ENCODE data around the gene TBCC. TPM values are rescaled to one million over a fixed set of nuclear protein-coding genes. Genes with fewer than 3 reads are reported as not detected.

Gene TBCC
- total RNA-seq, 6 experiments from 2014 or later, result 20.6 to 25.2 (median 22.5) TPM

GRCh38 chr6:42698217-42698616 lies 47.7 kb downstream of the TBCC start:
- Mint-ChIP-seq H3K27ac (no peak overlapping the region), H3K36me3 (ENCODE audit: low read depth) (peaks cover 21% of the 10 kb centered on the region; the same call in 1 of the 2 replicates), H3K27me3 (ENCODE audit: insufficient read depth) (no peaks in the 10 kb centered on the region; the same call in 1 of the 2 replicates), H3K4me3 (no peak overlapping the region), H3K4me1 (ENCODE audit: low read depth) (peaks cover 60% of the 10 kb centered on the region), H3K9me3 (no peaks in the 10 kb centered on the region)
- no peak for DNase-seq
- TF ChIP-seq CTCF (IDR thresholded peaks at IDR 0.05), result no peak

- H3K4me1 Mint-ChIP-seq (ENCODE audit: low read depth), result peaks cover 67% of the 10 kb centered on the region
- peak overlapping the region; percentile 75 for H3K27ac Mint-ChIP-seq
- H3K36me3 Mint-ChIP-seq (ENCODE audit: low read depth), result peaks cover 26% of the 10 kb centered on the region
- no peaks in the 10 kb centered on the region for H3K9me3 Mint-ChIP-seq
- no peak overlapping the region for H3K4me3 Mint-ChIP-seq
- H3K27me3 Mint-ChIP-seq (ENCODE audit: insufficient read depth), result no peaks in the 10 kb centered on the region; the same call in 1 of the 2 replicates
- no peak for TF ChIP-seq CTCF (IDR thresholded peaks at IDR 0.05)
- DNase-seq, result no peak
Measured at GRCh38 chr6:42697268-42697655, 48.6 kb downstream of the TBCC start.

- peaks cover 67% of the 10 kb centered on the region for H3K4me1 Mint-ChIP-seq (ENCODE audit: low read depth)
- peaks cover 26% of the 10 kb centered on the region for H3K36me3 Mint-ChIP-seq (ENCODE audit: low read depth)
- TF ChIP-seq CTCF (IDR thresholded peaks at IDR 0.05), result no peak
- no peaks in the 10 kb centered on the region; the same call in 1 of the 2 replicates for H3K27me3 Mint-ChIP-seq (ENCODE audit: insufficient read depth)
- H3K27ac Mint-ChIP-seq, result peak overlapping the region; percentile 75
- H3K4me3 Mint-ChIP-seq, result peak overlapping the region; percentile 10
- peak; percentile 67 for DNase-seq
- no peaks in the 10 kb centered on the region for H3K9me3 Mint-ChIP-seq
Measured at GRCh38 chr6:42696526-42697267, 49.2 kb downstream of the TBCC start.

- Mint-ChIP-seq H3K27ac (peak overlapping the region; percentile 78), H3K27me3 (ENCODE audit: insufficient read depth) (no peaks in the 10 kb centered on the region; the same call in 1 of the 2 replicates)
- no peak for TF ChIP-seq CTCF (IDR thresholded peaks at IDR 0.05)
Measured at GRCh38 chr6:42694586-42694985, 51.3 kb downstream of the TBCC start.

More at GRCh38 chr6:42694586-42694985, 51.3 kb downstream of the TBCC start:
- H3K9me3 Mint-ChIP-seq, result no peaks in the 10 kb centered on the region
- H3K4me1 Mint-ChIP-seq (ENCODE audit: low read depth), result peaks cover 70% of the 10 kb centered on the region
- H3K36me3 Mint-ChIP-seq (ENCODE audit: low read depth), result peaks cover 19% of the 10 kb centered on the region
- DNase-seq, result peak; percentile 81
- peak overlapping the region; percentile 44 for H3K4me3 Mint-ChIP-seq

Other genes starting within 250 kb of the TBCC start
- gene UBR2, start 182.1 kb downstream of the TBCC start, total RNA-seq (2021; fragmentation: NEBNext Ultra II Directional; extraction: Animal tissue kit (Norgen Biotek cat#: 25700)), result 10 to 100 TPM; 18.0 to 20.5 (median 19.9) TPM
- 1 to 10 TPM in 2 of 6 experiments, under 1 TPM in 4; 0.19 to 2.0 (median 0.37) TPM for gene PRPH2, start 23.5 kb downstream of the TBCC start, total RNA-seq (2021; fragmentation: NEBNext Ultra II Directional; extraction: Animal tissue kit (Norgen Biotek cat#: 25700))
- gene BICRAL, start 35.9 kb upstream of the TBCC start, total RNA-seq (2021; fragmentation: NEBNext Ultra II Directional; extraction: Animal tissue kit (Norgen Biotek cat#: 25700)), result 1 to 10 TPM; 8.0 to 9.8 (median 9.4) TPM
- 100 to 1,000 TPM in 4 of 6 experiments, 10 to 100 TPM in 2; 94.6 to 110 (median 105) TPM for gene RPL7L1, start 133.5 kb upstream of the TBCC start, total RNA-seq (2021; fragmentation: NEBNext Ultra II Directional; extraction: Animal tissue kit (Norgen Biotek cat#: 25700))
- gene PTCRA, start 169.9 kb upstream of the TBCC start, total RNA-seq (2021; fragmentation: NEBNext Ultra II Directional; extraction: Animal tissue kit (Norgen Biotek cat#: 25700)), result not detected
- 10 to 100 TPM; 38.0 to 51.7 (median 42.5) TPM for gene CNPY3, start 183.4 kb upstream of the TBCC start, total RNA-seq (2021; fragmentation: NEBNext Ultra II Directional; extraction: Animal tissue kit (Norgen Biotek cat#: 25700))
- under 1 TPM in 5 of 6 experiments, not detected in 1; 0.16 to 0.24 (median 0.20) TPM for gene GNMT, start 214.7 kb upstream of the TBCC start, total RNA-seq (2021; fragmentation: NEBNext Ultra II Directional; extraction: Animal tissue kit (Norgen Biotek cat#: 25700))
- gene PEX6, start 233.1 kb upstream of the TBCC start, total RNA-seq (2021; fragmentation: NEBNext Ultra II Directional; extraction: Animal tissue kit (Norgen Biotek cat#: 25700)), result 10 to 100 TPM; 20.3 to 31.7 (median 22.4) TPM
- gene PPP2R5D, start 238.5 kb upstream of the TBCC start, total RNA-seq (2021; fragmentation: NEBNext Ultra II Directional; extraction: Animal tissue kit (Norgen Biotek cat#: 25700)), result 10 to 100 TPM; 37.7 to 50.7 (median 43.4) TPM

All from HFFc6 (cell line).